ENCODE results near the gene KCNQ1.

- TF ChIP-seq GATA3 (IDR thresholded peaks at IDR 0.05; ENCODE audit: low read depth, low read length) (no peak), GATA2 (IDR thresholded peaks at IDR 0.05; ENCODE audit: low read depth, low read length) (no peak)
These were observed 289.6 kb downstream of the KCNQ1 start for GRCh38 chr11:2734181-2735052.
